ENCODE results near the gene GRID1. TPM values are rescaled to one million over a fixed set of nuclear protein-coding genes. Genes with fewer than 3 reads are reported as not detected.

The GRID1 gene
- total and polyA plus RNA-seq, 9 of the 15 experiments (the other 6 are each of a cell fraction or from before 2014, with no cell fraction given) = 0.01 to 7.2 (median 1.2) TPM

DNA sequence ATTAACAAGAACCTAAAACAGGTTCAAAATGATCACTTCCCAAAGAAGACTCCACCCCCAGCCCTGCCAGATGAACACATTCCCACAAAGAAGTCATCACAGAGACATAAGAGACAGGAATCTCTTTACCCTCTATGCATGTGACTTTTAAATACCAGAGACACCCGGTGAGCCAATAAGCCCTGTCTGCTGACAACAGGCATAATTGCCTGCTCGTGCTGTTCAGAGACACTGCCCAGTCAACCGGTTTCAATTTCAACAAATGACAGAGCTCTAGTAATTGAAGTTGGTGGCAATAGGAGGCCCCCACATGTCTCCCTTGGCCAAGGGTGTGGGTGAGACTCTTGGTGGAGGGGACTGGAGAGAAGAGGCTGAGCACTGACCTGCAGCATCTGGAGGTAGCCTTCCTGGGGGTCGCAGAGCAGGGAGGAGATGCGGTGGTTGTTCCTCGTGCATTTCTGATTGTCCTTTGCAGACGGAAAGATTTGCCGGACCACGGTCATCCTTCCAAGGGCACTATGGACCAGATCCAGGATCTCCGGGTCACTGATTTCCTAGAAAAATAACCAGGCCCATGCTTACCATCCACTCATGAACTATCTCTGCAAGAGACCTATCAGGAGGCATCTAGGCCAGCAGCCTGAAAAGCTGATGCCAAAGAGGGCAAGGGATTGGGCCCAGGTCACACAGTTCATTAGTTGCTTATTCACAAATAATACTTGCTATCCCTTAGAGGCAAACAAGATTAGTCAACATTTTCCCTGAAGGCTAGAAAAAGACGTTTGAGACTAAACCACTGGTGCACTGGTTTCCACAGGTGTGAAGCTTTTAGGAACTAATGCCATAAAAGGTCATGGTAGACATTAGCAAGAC is 497.7 kb downstream of the GRID1 start:
- Histone ChIP-seq H3K27me3 (ENCODE audit: control insufficient read depth in 2 of 2, insufficient read depth in 2 of 2, low read length in 2 of 2) (no peaks in the 10 kb centered on the region; a peak in 1 of 5 replicates), H4K20me1 (replicated peaks; ENCODE audit: control insufficient read depth, insufficient read depth, low read length) (no peaks in the 10 kb centered on the region; the same call in 1 of the 2 replicates), H3K4me3 (no peak overlapping the region), H3K9me1 (ENCODE audit: control insufficient read depth, insufficient read depth, low read length) (no peaks in the 10 kb centered on the region), H3K4me1 (replicated peaks in 1 of 2; ENCODE audit: control insufficient read depth in 2 of 2, insufficient read depth in 2 of 2, low read length in 2 of 2) (no peaks in the 10 kb centered on the region), H3K27ac (ENCODE audit: extremely low read depth, low read depth, low read length) (no peak overlapping the region), H2AFZ (ENCODE audit: low read depth, low read length) (no peak overlapping the region), H3K36me3 (ENCODE audit: control insufficient read depth, insufficient read depth, low read length) (no peaks in the 10 kb centered on the region), H3K4me2 (ENCODE audit: insufficient read depth, low read length) (no peak overlapping the region), H3K9me3 (replicated peaks; ENCODE audit: control insufficient read depth, insufficient read depth, low read depth, low read length) (no peaks in the 10 kb centered on the region), H3K79me2 (ENCODE audit: control insufficient read depth, insufficient read depth, low read length) (no peaks in the 10 kb centered on the region), H3K9ac (ENCODE audit: insufficient read depth in 1 of 2, low read depth in 2 of 2, low read length in 2 of 2) (no peak overlapping the region)
- intact Hi-C loops (cut with micrococcal nuclease) (no loop called here), in situ Hi-C loops (cut with MboI) (no loop called here)
- CTCF ChIA-PET (ENCODE audit: low intra/inter-chr PET ratio) = no interaction called here
- DNase-seq (ENCODE audit: extremely low read depth in 1 of 4, low spot score in 3 of 4) (no peak), FAIRE-seq (no peak), ATAC-seq (no peak)
- BruUV-seq (replicated peaks) = no TSS peak
- POLR2A ChIA-PET = no interaction called here
- 3% methylated on average over 11 of the region's 11 CpGs for WGBS (ENCODE audit: insufficient coverage, low coverage, missing lambda C conversion rate)
- TF ChIP-seq HBP1 (CRISPR knock-in tag; IDR thresholded peaks at IDR 0.05) (no peak), ZNF512 (tag; IDR thresholded peaks at IDR 0.05) (no peak), SMARCC2 (IDR thresholded peaks at IDR 0.05; ENCODE audit: low read depth) (no peak), ZNF143 (CRISPR knock-in tag; IDR thresholded peaks at IDR 0.05) (no peak), CGGBP1 (CRISPR knock-in tag; IDR thresholded peaks at IDR 0.05) (no peak), NCOA2 (IDR thresholded peaks at IDR 0.05; ENCODE audit: partially characterized antibody in 2 of 2) (no peak), TCF7 (IDR thresholded peaks at IDR 0.05; ENCODE audit: borderline replicate concordance) (no peak), RBM34 (IDR thresholded peaks at IDR 0.05; ENCODE audit: borderline replicate concordance, insufficient read depth, low read length) (no peak), NR0B1 (IDR thresholded peaks at IDR 0.05; ENCODE audit: partially characterized antibody) (no peak), RFX1 (IDR thresholded peaks at IDR 0.05) (no peak), NCOA1 (IDR thresholded peaks at IDR 0.05; ENCODE audit: low read depth) (no peak), MCM2 (IDR thresholded peaks at IDR 0.05; ENCODE audit: low read depth) (no peak)
